KBM-7 (cell line): Measurements from ENCODE around the gene ANKH.
A peak's percentile ranks its signal among the peaks of the same experiment; 100 is the strongest.
"Not testable (repeated sequence)": the region's sequence is repeated elsewhere in the genome, so short reads cannot be mapped to it uniquely, and the experiment has no call there.

Experiments
- DNase-seq: peaks from one replicate; pipeline ENCODE4 v3.0.0-alpha.2; 2015
- in situ Hi-C: fragments of 300-500 bp; cut with MboI; formaldehyde crosslinking; loops from 2 replicates; pipeline ENCODE4 v1.14.3; 2020; ENCODE audit warnings: low sequenced_read_pairs, low pct_unique_long_range_greater_than_20kb, mixed read lengths

Gene ANKH

DNA sequence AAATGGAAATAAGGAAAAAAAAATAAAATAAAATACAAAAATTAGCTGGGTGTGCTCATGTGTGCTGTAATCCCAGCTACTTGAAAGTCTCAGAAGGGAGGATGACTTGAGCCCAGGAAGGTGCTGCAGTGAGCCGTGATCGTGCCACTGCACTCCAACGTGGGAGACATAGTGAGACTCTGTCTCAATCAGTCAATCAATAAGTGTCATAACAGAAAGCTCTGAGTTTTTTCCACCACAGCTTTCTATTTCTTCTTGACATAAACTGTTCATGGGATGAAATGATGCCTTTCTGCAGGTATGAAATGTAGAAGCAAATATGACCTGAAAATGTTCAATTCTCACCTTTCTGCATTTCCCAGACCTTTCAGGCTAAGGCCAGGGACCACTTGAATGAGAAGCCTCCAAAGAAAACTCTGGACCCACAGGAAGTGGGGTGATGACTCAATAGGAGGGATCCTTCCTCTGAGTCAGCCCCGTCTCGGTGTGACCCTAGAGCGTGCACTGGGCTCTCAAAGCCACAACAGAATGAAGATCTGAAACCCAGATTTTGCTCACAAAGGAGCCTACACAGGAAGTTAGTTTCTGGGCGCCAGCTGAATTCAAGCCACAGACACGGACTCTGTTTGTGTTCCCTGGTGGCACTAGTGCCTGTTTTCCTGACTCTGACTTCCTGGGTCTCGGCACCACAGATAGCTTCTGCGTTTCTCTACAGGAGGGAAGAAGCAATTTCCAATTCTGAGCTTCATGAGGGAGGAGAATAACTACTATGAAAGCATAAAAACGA, 62.0 kb downstream of the ANKH start:
- in situ Hi-C loops: no loop called here
- peak; percentile 78 for DNase-seq

DNA sequence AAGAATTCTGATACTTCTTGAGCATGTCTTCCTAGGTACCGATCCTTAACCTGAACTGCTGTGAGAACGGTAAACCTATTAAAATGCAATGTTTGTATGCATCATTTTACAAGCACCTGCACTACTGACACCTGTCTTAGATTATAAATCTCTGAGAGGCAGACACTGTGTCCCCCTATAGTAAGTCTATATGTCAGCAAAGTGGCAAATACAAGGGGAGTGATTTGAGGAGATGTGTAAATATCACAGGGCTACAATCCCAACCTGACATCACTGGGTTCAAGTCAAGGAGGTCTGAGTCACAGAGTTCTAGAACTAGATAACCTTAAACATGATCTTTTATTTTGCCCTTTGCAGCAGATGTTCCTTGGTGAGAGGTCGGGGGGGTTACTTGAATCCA, 64.1 kb downstream of the ANKH start:
- in situ Hi-C loops: no loop called here
- DNase-seq: no peak

DNA sequence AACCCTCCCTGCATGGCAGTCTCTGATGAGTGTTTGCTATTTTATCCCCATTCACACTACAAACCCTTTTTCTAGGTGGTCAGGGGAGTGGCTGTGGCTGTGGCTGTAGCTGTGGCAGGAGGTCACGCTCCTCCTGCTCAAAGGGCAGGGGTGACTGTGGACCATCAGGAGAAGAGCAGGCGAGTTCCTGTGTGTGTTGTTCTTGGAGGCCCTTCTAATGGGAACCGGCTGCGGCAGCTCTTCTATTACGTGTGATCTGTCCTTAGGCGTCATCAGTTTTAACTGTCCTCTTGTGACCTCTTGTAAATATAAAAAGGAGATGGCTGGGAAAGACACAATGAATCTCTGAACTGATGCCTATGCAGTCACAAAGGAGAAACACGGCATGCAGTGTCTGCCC, 65.1 kb downstream of the ANKH start:
- no peak for DNase-seq
- in situ Hi-C loops: no loop called here

DNA sequence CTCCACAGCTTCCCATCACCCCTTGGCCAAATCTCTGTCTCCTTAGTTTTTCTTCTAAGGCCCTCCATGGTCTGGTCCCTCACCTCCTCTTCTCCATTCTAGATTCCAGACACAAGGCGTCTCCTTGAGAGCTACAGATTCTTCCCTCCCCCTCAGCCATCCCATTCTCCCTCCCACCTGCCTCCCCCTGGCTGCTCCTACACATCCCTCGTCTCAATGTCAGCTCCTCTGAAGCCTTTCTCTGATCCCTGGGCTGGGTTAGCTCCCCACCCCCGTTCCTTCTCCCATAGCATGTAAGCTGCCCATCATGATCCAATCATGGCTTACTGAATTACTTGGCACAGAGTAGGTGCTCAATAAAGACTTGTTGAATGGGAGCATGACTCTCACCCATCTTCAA, 69.0 kb downstream of the ANKH start:
- DNase-seq: no peak
- in situ Hi-C loops: no loop called here

DNA sequence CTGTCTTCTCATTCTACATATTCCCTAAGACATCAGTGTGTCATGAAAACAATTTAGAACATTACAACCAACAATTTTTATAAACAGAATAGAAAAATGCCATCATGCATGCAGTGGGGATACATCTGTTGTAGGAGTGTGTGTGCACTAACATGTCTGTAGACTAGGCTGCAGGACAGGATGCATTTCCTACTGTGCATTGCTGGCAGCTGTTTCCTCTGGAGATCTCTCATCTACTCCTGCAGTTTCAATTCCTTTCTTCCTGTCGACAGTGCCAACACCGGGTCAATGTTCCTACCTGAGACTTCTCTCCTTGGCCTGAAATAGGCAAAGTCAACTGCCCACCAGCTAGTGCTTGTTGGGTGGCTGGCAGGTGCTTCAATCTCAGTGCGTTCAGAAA, 69.8 kb downstream of the ANKH start:
- no peak for DNase-seq

DNA sequence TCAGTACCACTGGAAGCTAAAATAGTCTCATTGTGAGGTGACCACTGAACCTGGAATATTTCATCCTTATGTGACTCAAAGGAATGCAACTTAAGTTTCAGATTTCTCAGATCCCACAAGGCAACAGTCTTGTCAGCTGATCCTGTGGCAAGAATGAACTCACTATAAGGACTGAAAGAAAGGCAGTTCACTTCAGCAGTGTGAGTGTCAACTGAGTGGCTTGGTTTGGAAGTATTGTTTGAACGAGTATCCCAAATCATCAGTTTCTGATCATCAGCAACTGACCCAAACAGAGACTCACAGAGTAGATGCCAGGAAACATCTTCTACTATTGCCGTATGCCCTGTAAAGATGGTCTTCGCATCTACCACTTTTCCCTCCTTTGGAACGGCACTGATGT, 74.2 kb downstream of the ANKH start:
- in situ Hi-C loops, DNase-seq: not testable (repeated sequence)

More for the DNA sequence above, 69.8 kb downstream of the ANKH start:
- in situ Hi-C loops: no loop called here

DNA sequence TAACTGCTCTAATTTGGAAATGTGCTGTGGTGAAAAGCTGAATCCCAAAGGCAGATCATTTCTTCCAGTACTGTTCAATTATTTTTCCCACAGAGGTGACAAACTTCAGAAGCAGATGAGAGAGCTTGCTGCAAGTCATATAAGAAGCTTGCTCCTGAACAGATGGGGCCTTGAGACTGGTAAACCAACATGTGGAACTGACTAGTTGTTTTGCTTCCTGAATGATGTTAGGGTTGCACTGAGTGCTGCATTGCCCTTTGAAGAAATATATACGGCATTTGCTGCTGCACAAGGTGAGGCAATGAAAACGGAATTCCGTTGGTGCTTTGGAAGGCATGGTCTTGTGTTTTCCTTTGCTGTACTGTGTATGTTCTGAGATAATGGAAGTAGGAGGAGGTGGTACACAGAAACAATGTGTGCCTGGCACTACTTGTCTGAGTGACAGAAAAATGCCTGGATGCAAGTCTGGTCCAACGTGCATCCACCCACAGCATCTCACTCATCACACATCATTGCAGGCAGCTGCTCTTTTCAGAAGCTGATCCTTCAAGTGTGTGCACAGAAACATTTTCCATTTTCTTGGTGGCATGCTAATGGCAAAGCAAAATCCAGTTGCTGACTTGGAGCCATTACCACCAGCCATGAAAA, 76.9 kb downstream of the ANKH start:
- no peak for DNase-seq
- in situ Hi-C loops: no loop called here

DNA sequence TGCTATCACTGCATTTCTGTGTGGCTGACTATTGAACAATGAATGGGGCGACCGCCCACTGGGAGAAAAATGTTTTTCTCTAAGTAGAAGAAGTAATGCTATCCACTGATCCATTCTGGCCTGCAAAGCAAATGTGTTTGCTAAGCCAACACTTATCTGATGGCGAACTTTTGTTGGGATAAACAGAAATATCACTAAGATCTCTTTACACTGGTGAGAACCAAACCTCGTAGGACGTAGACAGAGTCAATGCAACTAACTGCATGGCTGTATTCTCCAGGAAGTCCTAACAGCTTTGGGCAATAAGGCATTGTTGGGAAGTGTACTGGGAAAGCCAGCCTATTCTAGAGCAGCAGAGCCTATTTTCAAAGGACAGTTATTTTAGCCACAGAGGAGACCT, 77.7 kb downstream of the ANKH start:
- DNase-seq: no peak
- in situ Hi-C loops: no loop called here

DNA sequence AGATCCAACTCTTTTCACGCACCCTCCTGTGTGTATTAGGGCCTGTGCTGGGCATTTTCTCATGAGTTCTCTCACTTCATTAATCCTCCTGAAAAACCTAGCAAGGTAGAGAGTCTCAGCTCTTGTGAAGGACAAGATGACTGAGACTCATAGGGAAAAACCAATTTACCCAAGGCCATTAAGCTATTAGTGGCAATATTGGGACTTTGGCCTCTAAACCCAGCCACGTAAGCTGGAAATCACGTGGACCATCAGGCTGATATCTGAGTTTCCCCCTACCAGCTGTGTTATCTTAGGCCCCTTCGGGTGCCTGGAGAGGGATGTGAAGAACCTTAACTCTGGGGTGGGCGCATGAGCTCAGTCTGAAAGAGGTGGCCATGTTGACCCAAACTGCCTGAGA, 80.7 kb downstream of the ANKH start:
- in situ Hi-C loops: no loop called here
- DNase-seq: no peak

DNA sequence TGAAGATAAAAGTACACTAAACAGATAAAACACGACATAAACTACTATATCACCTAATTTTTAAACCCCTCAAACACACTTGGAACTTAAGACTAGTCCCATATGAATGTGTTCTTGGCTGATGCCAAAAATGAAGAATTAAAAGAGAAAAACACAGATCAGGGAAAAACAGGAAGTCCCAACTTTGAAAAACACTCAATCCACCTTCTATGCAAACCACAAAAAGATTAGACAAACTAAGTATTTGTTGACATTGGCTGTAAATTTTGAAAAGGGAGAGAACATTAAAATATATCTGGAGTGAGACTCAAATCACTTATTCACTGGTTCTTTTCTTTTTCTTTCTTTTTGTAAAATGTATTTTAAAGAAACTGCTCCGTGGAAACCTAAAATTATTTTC, 81.4 kb downstream of the ANKH start:
- in situ Hi-C loops: no loop called here
- DNase-seq: peak; percentile 51

DNA sequence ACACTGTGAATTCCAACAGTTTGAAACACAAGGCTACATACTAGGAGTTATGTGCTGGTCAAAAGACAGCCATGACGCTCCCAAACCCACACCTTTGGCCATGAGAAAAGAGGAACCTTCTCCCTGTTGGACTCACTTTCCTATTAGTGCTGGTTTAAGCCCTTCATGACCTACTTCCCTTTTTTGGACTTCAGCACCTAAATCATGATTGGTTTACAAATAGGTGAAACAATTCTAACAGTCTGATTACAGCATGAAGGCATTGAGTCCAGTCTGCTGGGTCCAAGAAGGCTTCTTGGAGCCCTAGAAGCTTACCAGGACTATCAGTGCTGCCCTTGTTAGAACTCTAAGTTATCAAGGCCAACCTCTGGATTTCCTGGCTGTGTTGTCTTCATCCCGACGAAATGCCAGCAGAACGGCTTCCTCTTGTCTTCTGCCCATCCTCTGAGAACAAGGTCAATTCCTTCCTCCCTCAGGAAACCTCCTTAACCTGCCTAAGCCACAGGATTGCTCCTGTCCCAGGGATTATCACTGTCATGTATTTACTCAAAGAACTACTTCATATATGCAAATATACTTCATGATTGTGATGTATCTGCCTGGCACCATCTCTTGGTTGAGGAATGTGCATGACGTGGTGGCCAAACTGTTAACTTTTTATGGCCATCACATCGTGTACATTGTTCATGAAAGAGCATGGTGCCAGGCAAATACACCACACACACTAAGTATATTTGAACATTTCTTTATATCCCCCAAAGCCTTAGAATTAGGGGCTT, 83.6 kb downstream of the ANKH start:
- in situ Hi-C loops: no loop called here
- no peak for DNase-seq

DNA sequence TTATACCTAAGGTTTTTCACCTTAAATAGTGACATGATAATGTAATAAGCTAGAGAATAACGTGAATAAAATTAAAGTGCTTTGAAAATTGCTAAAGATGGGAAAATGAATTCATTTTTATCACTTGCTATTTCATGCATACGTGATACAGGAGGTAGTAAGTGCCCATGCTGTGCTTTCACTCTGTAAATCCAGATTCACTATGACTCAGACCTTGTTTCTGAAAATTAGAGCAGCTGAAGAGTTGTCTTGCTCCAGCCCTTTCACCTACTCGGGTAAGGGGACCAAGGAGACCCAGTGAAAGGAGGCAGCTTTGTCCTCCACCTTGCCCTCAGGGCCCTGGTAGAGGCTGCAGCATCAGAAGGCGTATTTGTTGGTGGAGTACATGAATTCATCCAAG, 87.9 kb downstream of the ANKH start:
- no peak for DNase-seq
- in situ Hi-C loops: no loop called here

DNA sequence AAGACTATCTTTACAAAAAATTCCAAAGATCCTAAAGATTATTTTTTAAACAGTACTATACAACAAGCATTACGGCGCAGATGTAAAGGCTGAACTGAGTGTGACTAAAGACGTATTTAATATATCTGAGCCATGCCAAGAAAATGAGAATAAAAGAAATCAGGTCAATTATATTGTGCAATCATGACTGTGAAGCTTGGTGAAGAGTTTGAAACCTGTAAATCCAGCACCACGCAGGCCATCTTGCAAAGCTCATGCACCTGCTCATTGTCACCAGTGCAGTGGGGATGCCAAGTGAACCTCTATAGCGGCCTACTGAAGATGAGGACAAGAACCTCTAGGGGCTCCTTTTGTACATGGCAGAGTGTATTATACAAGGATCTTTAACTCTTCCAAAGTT, 89.0 kb downstream of the ANKH start:
- in situ Hi-C loops: no loop called here
- DNase-seq: no peak

DNA sequence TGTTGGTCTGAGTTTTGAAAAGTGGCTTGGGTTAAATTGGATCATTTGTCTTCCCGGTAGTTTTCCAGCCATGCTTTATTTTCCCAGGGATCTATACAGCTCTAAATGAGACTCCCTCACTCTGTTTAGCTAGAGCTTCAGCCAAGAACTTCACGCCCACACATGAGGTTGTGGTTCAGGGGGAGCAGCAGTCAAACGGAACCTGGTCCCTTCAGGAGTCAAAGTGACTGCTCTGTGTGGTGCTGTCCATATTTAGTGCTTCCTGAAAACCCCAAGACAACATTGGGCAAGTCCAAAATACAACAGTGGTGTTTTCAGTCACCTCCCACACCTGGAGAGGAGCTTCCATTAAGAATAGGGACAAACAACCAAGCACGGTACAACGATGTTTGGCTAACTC, 90.5 kb downstream of the ANKH start:
- in situ Hi-C loops: no loop called here
- peak; percentile 40 for DNase-seq

DNA sequence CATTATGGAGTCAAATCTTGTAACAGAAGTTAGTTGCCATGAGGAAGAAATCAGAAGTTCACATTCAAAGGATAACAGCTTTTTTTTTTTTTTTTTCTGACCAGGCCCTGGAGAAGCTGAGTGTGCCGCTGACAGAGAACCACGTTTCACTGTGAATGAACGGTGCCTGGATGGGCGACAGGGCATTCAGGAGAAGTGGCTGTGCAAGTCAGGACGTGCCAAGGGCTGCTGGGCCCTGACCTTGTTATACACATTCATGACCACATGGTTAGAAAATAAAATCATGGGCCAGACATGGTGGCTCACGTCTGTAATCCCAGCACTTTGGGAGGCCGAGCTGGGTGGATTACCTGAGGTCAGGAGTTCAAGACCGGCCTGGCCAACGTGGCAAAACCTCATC, 91.6 kb downstream of the ANKH start:
- in situ Hi-C loops: no loop called here
- DNase-seq: no peak

DNA sequence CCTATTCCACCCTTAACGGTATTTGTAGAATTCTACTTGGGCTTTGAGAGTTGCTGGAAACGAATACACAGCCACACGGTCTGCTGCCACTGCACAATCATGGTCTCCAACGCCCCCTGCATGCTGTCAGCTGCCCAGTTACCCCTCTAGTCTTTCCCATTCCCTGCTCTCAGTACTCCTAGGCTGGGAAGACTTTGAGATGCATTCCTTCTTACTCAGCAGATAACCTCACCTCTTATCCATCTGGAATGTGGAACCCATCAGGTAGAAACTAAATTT, 92.8 kb downstream of the ANKH start:
- in situ Hi-C loops: no loop called here
- DNase-seq: no peak

DNA sequence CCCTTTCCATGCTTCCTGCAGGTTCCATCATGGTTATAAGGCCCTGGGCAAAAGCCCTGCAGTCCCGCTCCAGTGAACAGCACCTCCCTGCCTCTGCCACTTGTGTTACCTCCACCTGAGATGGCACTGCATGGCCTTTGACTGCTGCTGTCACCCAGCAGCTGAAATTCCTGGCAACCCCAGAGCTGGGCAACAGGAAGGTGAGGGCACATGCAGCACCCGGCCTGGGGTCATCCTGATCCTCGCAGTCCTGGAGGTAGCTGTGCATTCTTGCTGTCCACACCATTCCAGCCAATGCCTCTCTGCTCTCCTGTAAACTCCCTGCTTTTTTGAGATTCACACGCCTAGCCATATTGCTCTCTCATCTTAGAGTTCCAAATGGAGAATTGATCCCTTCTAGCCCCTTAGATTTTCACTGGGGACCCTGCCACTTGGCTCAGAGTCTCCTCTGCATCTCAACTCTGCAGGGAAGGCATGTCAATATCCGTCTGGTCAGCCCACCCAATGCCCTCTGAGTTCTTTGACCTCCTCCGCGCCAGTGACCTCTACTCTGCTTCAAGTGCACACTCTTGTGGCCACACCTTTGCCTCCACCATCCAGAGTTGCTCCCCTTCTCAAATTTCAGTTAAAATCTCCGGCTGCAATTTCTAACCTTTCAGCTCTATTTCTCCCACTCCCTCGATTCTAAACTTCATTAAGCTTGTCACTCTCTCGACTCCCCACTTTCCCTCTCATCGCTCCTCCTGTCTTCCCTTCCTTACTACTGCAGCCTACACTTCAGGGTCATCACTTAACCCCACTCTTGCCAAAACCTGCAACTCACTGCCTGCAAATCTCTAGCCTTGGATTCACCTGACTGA, 93.4 kb downstream of the ANKH start:
- in situ Hi-C loops: no loop called here
- no peak for DNase-seq

DNA sequence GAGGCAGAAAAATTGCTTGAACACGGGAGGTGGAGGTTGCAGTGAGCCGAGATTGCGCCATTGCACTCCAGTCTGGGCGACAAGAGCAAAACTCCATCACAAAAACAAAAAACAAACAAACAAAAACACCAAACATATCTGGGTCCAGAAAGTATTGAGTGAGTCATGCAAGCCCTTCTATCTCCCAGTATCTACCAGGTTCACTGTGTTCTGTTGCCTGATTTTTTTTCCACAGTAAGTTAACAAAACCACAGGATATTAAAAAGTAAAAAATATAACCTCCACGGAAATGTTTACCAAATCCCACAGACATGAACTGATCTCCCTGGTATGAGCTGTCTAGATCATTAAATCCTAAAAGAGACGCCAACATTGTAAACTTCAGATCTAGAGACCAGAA, 94.4 kb downstream of the ANKH start:
- no peak for DNase-seq
- in situ Hi-C loops: no loop called here

DNA sequence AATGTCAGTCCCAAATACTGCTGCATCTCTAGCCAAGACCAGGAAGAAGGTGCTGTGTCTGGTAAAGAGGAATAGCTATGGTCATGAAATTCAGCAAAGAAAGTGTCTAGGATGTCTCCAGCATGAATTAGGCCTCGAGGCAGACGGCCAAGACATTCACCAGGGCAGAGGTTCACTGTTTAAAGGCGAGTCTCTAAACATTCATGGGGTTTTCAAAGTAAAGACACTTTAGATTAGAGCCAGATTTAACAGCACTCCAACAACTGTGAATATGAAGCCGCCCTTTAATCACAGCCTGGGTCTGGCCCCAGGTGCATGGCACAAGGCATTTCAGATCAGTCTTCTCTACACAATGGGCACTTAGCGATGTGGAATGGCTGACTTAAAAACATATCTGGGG, 95.0 kb downstream of the ANKH start:
- in situ Hi-C loops: no loop called here
- no peak for DNase-seq

DNA sequence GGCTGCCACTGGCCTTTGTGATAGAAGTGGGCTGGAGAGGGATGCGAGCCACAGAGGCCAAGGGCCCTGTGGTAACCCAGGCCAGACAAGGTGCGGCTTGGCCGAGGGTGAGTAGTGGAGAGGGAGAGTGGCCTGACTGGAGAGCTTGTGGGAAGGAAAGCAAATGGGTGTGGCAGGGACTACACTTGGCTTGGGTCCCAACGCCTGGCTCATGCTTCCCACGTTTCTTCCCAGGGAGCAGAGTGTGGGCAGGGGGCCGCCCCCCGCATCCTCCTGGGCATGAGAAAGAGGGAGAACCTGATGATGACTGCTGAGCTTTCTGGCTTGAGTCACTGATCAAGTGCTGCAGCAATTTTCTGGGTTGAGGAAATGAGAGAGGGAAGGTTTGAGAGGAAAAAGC, 95.7 kb downstream of the ANKH start:
- in situ Hi-C loops: no loop called here
- no peak for DNase-seq
